GM12878 (cell line): ENCODE measurements around the gene SPAG6. TPM values are rescaled to one million over a fixed set of nuclear protein-coding genes. Genes with fewer than 3 reads are reported as not detected.

Experiments
- BCL11A ChIP-seq: IDR thresholded peaks from 2 replicates; pipeline ENCODE4 v1.6.1; 2011; ENCODE audit warnings: low read depth, low read length
- CBX5 ChIP-seq: sonication (generic); IDR thresholded peaks from 2 replicates; pipeline ENCODE4 v1.6.1; 2016; ENCODE audit warnings: low read depth, moderate library complexity, mild to moderate bottlenecking, inconsistent platforms
- MEF2B ChIP-seq: fragments of 450-650 bp; IDR thresholded peaks from 2 replicates; pipeline ENCODE4 v1.6.1; 2018; ENCODE audit warnings: mild to moderate bottlenecking, moderate library complexity; ENCODE audit not compliant: partially characterized antibody, poor library complexity, severe bottlenecking
- MXI1 ChIP-seq: fragments of 150-350 bp; IDR thresholded peaks from 2 replicates; pipeline ENCODE4 v1.6.1; 2011; ENCODE audit warnings: low read depth, mild to moderate bottlenecking, inconsistent platforms, low read length, improper control_type of control experiment
- PBX3 ChIP-seq: IDR thresholded peaks from 2 replicates; pipeline ENCODE4 v1.6.1; 2011; ENCODE audit warnings: mild to moderate bottlenecking, low read depth, low read length, moderate library complexity; ENCODE audit not compliant: insufficient replicate concordance
- STAT3 ChIP-seq: IDR thresholded peaks from 2 replicates; pipeline ENCODE4 v1.6.1; 2011; ENCODE audit warnings: low read depth, low read length, improper control_type of control experiment
- WRNIP1 ChIP-seq: IDR thresholded peaks from 2 replicates; pipeline ENCODE4 v1.6.1; 2011; ENCODE audit warnings: low read depth, low read length, improper control_type of control experiment, borderline replicate concordance
- polyA plus RNA-seq, 11 experiments: library from polyadenylated mRNA; depleted of rRNA in 4 of 11; unstranded in 6 of 11; stranded (reverse) in 5 of 11; fragments of >200 nt; fragmentation: Nextera tagmentation in 4 of 11; fragmentation: Illumina TruSeq in 1 of 11; extraction: Ambion mirVana in 4 of 11; extraction: Trizol in 1 of 11; gene quantifications; 1 replicate in 1 of 11; 2 replicates in 10 of 11; pipeline versions ENCODE4 v1.2.1 to v1.2.3, GENCODE V29; 2011 to 2016; ENCODE audit warnings: inconsistent platforms in 2 of 11, missing spikeins in 2 of 11, low read depth in 1 of 11
- total RNA-seq, 4 experiments: library from RNA; depleted of rRNA in 3 of 4; stranded (reverse); fragments of >200 nt in 3 of 4; fragmentation: Illumina TruSeq in 1 of 4; extraction: Trizol in 1 of 4; gene quantifications; 2 replicates each; pipeline versions ENCODE4 v1.2.1 to v1.2.3, GENCODE V29; 2013 to 2021
- TF ChIP-seq, protein P1 (sequence below): IDR thresholded peaks from 2 replicates; pipeline ENCODE4 v1.6.1; 2012; ENCODE audit warnings: low read length, inconsistent platforms
- TF ChIP-seq, protein P2 (sequence below): fragments of 450-650 bp; IDR thresholded peaks from 2 replicates; pipeline ENCODE4 v1.6.1; 2018; ENCODE audit warnings: borderline replicate concordance, mild to moderate bottlenecking; ENCODE audit not compliant: partially characterized antibody

SPAG6 gene
- total and polyA plus RNA-seq, 10 of the 15 experiments (the other 5 are each of a cell fraction or from before 2014, with no cell fraction given): 0.13 to 0.99 (median 0.40) TPM; not detected in 1

- TF ChIP-seq, protein P1, sequence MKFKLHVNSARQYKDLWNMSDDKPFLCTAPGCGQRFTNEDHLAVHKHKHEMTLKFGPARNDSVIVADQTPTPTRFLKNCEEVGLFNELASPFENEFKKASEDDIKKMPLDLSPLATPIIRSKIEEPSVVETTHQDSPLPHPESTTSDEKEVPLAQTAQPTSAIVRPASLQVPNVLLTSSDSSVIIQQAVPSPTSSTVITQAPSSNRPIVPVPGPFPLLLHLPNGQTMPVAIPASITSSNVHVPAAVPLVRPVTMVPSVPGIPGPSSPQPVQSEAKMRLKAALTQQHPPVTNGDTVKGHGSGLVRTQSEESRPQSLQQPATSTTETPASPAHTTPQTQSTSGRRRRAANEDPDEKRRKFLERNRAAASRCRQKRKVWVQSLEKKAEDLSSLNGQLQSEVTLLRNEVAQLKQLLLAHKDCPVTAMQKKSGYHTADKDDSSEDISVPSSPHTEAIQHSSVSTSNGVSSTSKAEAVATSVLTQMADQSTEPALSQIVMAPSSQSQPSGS: 0 out of 2 replicates have a peak, but pooled peaks have one; percentile 29
- TF ChIP-seq MEF2B: no peak
- TF ChIP-seq BCL11A: no peak
- TF ChIP-seq WRNIP1: no peak
- TF ChIP-seq STAT3: no peak
- TF ChIP-seq MXI1: no peak
- TF ChIP-seq, protein P2, sequence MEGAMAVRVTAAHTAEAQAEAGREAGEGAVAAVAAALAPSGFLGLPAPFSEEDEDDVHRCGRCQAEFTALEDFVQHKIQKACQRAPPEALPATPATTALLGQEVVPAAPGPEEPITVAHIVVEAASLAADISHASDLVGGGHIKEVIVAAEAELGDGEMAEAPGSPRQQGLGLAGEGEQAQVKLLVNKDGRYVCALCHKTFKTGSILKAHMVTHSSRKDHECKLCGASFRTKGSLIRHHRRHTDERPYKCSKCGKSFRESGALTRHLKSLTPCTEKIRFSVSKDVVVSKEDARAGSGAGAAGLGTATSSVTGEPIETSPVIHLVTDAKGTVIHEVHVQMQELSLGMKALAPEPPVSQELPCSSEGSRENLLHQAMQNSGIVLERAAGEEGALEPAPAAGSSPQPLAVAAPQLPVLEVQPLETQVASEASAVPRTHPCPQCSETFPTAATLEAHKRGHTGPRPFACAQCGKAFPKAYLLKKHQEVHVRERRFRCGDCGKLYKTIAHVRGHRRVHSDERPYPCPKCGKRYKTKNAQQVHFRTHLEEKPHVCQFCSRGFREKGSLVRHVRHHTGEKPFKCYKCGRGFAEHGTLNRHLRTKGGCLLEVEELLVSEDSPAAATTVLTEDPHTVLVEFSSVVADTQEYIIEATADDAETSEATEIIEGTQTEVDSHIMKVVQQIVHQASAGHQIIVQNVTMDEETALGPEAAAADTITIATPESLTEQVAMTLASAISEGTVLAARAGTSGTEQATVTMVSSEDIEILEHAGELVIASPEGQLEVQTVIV: no peak
- TF ChIP-seq CBX5: no peak
- TF ChIP-seq PBX3: no peak
Observed at GRCh38 chr10:22443175-22443901, 98.0 kb downstream of the SPAG6 start (continued).
